ENCODE results near the gene POU2F2. TPM values are rescaled to one million over a fixed set of nuclear protein-coding genes. Genes with fewer than 3 reads are reported as not detected.
"Not testable (repeated sequence)": the region's sequence is repeated elsewhere in the genome, so short reads cannot be mapped to it uniquely, and the experiment has no call there.

Gene POU2F2
- total RNA-seq, 1 experiment from 2014 or later: 61.9 TPM

DNA sequence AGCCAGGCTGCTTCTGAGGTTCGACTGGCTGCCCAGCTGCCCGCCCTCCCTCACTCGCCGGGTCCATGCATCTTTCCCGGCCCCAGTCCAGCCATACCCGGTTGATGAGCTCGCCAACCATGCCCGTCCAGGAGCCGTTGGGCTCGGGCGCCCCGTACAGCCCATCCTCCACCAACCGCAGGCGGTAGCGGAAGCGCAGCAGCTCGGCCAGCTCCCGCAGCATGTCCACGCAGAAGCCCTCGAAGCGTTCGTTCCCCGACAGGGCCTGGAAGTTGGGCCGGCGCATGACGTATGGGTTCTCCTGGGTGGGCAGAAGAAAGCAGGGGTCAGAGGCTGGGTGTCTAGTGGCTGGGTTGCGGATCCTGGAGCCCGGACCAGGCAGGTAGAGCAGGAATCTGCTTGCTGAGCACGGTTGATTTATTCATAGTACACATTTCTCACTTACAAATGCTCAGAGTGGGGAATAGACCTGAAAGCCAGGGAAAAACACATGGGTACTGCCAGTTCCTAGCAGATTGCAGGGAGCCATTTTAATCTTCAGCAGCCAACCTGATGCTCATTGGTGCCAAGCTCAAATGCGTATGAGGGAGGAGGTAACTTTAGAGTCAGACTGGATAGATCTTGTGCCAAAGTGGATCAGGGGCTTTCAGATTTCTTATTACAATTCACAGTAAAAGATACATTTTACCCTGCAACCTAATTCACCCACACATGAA, 89.6 kb downstream of the POU2F2 start:
- Histone ChIP-seq H3K27ac (ENCODE audit: low read length) (no peak overlapping the region), H3K4me2 (ENCODE audit: low read depth, low read length, poor library complexity, severe bottlenecking) (no peak overlapping the region), H3K27me3 (ENCODE audit: low read length) (no peaks in the 10 kb centered on the region), H2AFZ (ENCODE audit: low read length) (no peak overlapping the region), H3K9me3 (ENCODE audit: low read length) (no peaks in the 10 kb centered on the region), H4K20me1 (ENCODE audit: insufficient read depth, low read depth, low read length) (no peaks in the 10 kb centered on the region), H3K4me3 (ENCODE audit: low read length) (no peak overlapping the region), H3K79me2 (ENCODE audit: low read length) (no peaks in the 10 kb centered on the region), H3K9me2 (replicated peaks; ENCODE audit: insufficient read depth, low read length) (no peaks in the 10 kb centered on the region), H3K9ac (ENCODE audit: low read length) (no peak overlapping the region), H3K36me3 (ENCODE audit: insufficient read depth, low read length) (no peaks in the 10 kb centered on the region), H3K4me1 (ENCODE audit: low read length) (no peaks in the 10 kb centered on the region)
- no peak for DNase-seq

DNA sequence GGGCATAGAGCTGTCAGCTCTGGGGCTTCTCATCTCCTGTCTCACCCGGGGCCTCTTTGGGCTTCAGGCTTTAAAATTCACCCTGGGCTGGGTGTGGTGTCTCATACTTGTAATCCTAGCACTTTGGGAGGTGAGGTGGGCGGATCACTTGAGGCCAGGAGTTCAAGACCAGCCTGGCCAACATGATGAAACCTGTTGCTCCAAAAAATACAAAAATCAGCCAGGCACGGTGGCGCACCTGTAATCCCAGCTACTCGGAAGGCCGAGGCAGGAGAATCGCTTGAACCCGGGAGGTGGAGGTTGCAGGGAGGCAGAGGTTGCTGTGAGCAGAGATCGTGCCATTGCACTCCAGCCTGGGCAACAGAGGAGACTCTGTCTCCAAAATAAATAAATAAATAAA, 91.8 kb downstream of the POU2F2 start:
- not testable (repeated sequence) for H3K4me1 ChIP-seq (ENCODE audit: low read length); H3K27me3 ChIP-seq (ENCODE audit: low read length); H3K27ac ChIP-seq (ENCODE audit: low read length); DNase-seq; H3K79me2 ChIP-seq (ENCODE audit: low read length); H3K4me2 ChIP-seq (ENCODE audit: low read depth, low read length, poor library complexity, severe bottlenecking); H3K9me2 ChIP-seq (replicated peaks; ENCODE audit: insufficient read depth, low read length); H2AFZ ChIP-seq (ENCODE audit: low read length); H3K9me3 ChIP-seq (ENCODE audit: low read length); H3K4me3 ChIP-seq (ENCODE audit: low read length); H3K9ac ChIP-seq (ENCODE audit: low read length); H3K36me3 ChIP-seq (ENCODE audit: insufficient read depth, low read length); H4K20me1 ChIP-seq (ENCODE audit: insufficient read depth, low read depth, low read length)

DNA sequence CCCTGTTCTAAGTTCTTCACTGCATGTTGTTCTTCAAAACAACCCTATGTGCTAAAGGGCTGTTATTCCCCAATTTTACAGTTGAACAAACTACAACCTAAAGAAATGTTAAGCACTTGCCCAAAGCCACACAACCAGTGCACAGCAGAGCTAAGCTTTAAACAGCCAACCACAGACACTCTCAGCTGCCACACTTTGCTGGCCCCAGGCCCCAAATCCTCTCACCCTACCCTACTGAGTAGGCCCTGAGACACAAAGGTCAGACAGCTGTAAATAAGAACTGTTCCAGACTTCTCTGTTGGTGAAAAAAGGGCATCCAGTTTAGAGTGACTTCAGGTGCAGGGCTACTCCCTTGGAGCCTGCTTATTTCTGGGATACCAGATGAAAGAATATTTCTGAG, 92.2 kb downstream of the POU2F2 start:
- H3K4me1 ChIP-seq (ENCODE audit: low read length): no peaks in the 10 kb centered on the region
- no peaks in the 10 kb centered on the region for H3K9me2 ChIP-seq (replicated peaks; ENCODE audit: insufficient read depth, low read length)
- no peak overlapping the region for H2AFZ ChIP-seq (ENCODE audit: low read length)
- H3K4me3 ChIP-seq (ENCODE audit: low read length): no peak overlapping the region
- no peaks in the 10 kb centered on the region for H3K9me3 ChIP-seq (ENCODE audit: low read length)
- H3K27me3 ChIP-seq (ENCODE audit: low read length): no peaks in the 10 kb centered on the region
- no peak overlapping the region for H3K4me2 ChIP-seq (ENCODE audit: low read depth, low read length, poor library complexity, severe bottlenecking)
- no peak overlapping the region for H3K9ac ChIP-seq (ENCODE audit: low read length)
- no peaks in the 10 kb centered on the region for H4K20me1 ChIP-seq (ENCODE audit: insufficient read depth, low read depth, low read length)
- no peak overlapping the region for H3K27ac ChIP-seq (ENCODE audit: low read length)
- no peak for DNase-seq
- no peaks in the 10 kb centered on the region for H3K79me2 ChIP-seq (ENCODE audit: low read length)
- no peaks in the 10 kb centered on the region for H3K36me3 ChIP-seq (ENCODE audit: insufficient read depth, low read length)

DNA sequence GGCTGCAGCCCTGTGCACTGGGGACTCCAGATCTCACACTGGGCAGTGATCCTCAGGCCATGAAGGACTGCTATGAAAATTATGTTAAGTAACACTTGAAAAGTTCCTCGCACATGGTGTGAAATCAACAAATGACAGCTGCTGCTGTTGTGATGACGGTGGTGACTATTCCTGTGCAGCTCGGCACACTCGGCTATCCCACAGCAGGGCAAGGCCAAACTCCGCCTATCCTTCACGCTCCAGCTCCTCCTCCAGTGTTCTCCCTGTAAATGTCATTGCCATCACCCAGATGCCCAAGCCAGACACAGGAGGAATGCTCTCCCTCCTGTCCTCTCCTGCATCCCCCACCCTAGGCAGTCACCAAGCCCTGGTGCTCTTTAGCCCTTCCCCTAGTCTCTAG, 93.6 kb downstream of the POU2F2 start:
- peaks cover 3% of the 10 kb centered on the region; the same call in 1 of the 2 replicates for H3K4me1 ChIP-seq (ENCODE audit: low read length)
- H3K4me2 ChIP-seq (ENCODE audit: low read depth, low read length, poor library complexity, severe bottlenecking): no peak overlapping the region
- H3K79me2 ChIP-seq (ENCODE audit: low read length): no peaks in the 10 kb centered on the region
- H3K36me3 ChIP-seq (ENCODE audit: insufficient read depth, low read length): no peaks in the 10 kb centered on the region
- no peak overlapping the region for H3K4me3 ChIP-seq (ENCODE audit: low read length)
- H4K20me1 ChIP-seq (ENCODE audit: insufficient read depth, low read depth, low read length): no peaks in the 10 kb centered on the region
- no peaks in the 10 kb centered on the region for H3K9me2 ChIP-seq (replicated peaks; ENCODE audit: insufficient read depth, low read length)
- H2AFZ ChIP-seq (ENCODE audit: low read length): no peak overlapping the region
- no peaks in the 10 kb centered on the region for H3K27me3 ChIP-seq (ENCODE audit: low read length)
- no peak overlapping the region for H3K9ac ChIP-seq (ENCODE audit: low read length)
- no peak overlapping the region for H3K27ac ChIP-seq (ENCODE audit: low read length)
- H3K9me3 ChIP-seq (ENCODE audit: low read length): no peaks in the 10 kb centered on the region
- no peak for DNase-seq

DNA sequence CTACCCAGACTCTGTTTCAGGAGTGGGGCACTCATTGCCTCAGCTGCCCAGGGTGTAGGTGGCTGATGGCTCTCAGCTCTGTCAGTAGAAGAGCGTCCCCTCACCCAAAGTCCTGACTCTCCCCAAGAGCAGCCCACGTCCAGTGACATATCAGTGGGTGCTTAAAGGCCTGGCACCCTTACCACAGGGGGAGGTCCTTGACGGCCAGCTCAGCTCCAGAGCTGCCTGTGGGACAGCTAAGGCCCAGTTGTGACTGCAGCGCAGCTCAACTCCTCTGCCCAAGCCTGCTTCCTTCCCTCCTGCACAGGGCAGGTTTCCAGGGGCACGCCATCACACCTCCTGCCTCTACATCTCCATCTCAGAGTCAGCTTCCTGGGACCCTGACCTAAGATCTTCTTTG, 94.6 kb downstream of the POU2F2 start:
- Histone ChIP-seq H3K9me2 (replicated peaks; ENCODE audit: insufficient read depth, low read length) (no peaks in the 10 kb centered on the region), H3K9ac (ENCODE audit: low read length) (no peak overlapping the region), H3K4me2 (ENCODE audit: low read depth, low read length, poor library complexity, severe bottlenecking) (no peak overlapping the region), H3K27me3 (ENCODE audit: low read length) (no peaks in the 10 kb centered on the region), H3K4me3 (ENCODE audit: low read length) (no peak overlapping the region), H3K9me3 (ENCODE audit: low read length) (no peaks in the 10 kb centered on the region), H3K4me1 (ENCODE audit: low read length) (peaks cover 3% of the 10 kb centered on the region; the same call in 1 of the 2 replicates), H3K27ac (ENCODE audit: low read length) (no peak overlapping the region), H3K36me3 (ENCODE audit: insufficient read depth, low read length) (no peaks in the 10 kb centered on the region), H4K20me1 (ENCODE audit: insufficient read depth, low read depth, low read length) (no peaks in the 10 kb centered on the region), H2AFZ (ENCODE audit: low read length) (no peak overlapping the region), H3K79me2 (ENCODE audit: low read length) (no peaks in the 10 kb centered on the region)
- DNase-seq: no peak

Small RNA genes within 50 kb of the gene (small RNA-seq; reads per million reads assigned to genes)
- gene MIR4323: not detected

Other genes starting within 250 kb of the POU2F2 start
- gene ARHGEF1, start 249.3 kb downstream of the POU2F2 start, total RNA-seq (2014; rRNA removed; shearing (Covaris generic); ENCODE audit: low replicate concordance): 136 and 137 TPM in 2 replicates
- gene ERFL, start 204.0 kb downstream of the POU2F2 start, total RNA-seq (2014; rRNA removed; shearing (Covaris generic); ENCODE audit: low replicate concordance): 3.8 and 5.5 TPM in 2 replicates
- 270 and 367 TPM in 2 replicates for gene RABAC1, start 173.1 kb downstream of the POU2F2 start, total RNA-seq (2014; rRNA removed; shearing (Covaris generic); ENCODE audit: low replicate concordance)
- gene ATP1A3, start 138.2 kb downstream of the POU2F2 start, total RNA-seq (2014; rRNA removed; shearing (Covaris generic); ENCODE audit: low replicate concordance): 22.4 and 26.6 TPM in 2 replicates
- gene GRIK5, start 62.2 kb downstream of the POU2F2 start, total RNA-seq (2014; rRNA removed; shearing (Covaris generic); ENCODE audit: low replicate concordance): 0.07 and 1.4 TPM in 2 replicates
- gene ZNF574, start 56.3 kb downstream of the POU2F2 start, total RNA-seq (2014; rRNA removed; shearing (Covaris generic); ENCODE audit: low replicate concordance): 15.1 and 23.5 TPM in 2 replicates
- gene DEDD2, start 85.2 kb upstream of the POU2F2 start, total RNA-seq (2014; rRNA removed; shearing (Covaris generic); ENCODE audit: low replicate concordance): 16.3 and 42.7 TPM in 2 replicates
- gene ZNF526, start 87.9 kb upstream of the POU2F2 start, total RNA-seq (2014; rRNA removed; shearing (Covaris generic); ENCODE audit: low replicate concordance): 3.4 and 9.1 TPM in 2 replicates
- 17.7 and 29.3 TPM in 2 replicates for gene GSK3A, start 110.2 kb upstream of the POU2F2 start, total RNA-seq (2014; rRNA removed; shearing (Covaris generic); ENCODE audit: low replicate concordance)
- gene ERF, start 122.7 kb upstream of the POU2F2 start, total RNA-seq (2014; rRNA removed; shearing (Covaris generic); ENCODE audit: low replicate concordance): 36.4 and 53.6 TPM in 2 replicates
- gene CIC, start 136.8 kb upstream of the POU2F2 start, total RNA-seq (2014; rRNA removed; shearing (Covaris generic); ENCODE audit: low replicate concordance): 25.0 and 30.6 TPM in 2 replicates
- 0.25 and 1.2 TPM in 2 replicates for gene PRR19, start 169.7 kb upstream of the POU2F2 start, total RNA-seq (2014; rRNA removed; shearing (Covaris generic); ENCODE audit: low replicate concordance)
- 66.2 and 102 TPM in 2 replicates for gene PAFAH1B3, start 170.2 kb upstream of the POU2F2 start, total RNA-seq (2014; rRNA removed; shearing (Covaris generic); ENCODE audit: low replicate concordance)
- 18.7 and 30.5 TPM in 2 replicates for gene TMEM145, start 180.9 kb upstream of the POU2F2 start, total RNA-seq (2014; rRNA removed; shearing (Covaris generic); ENCODE audit: low replicate concordance)
- gene MEGF8, start 193.2 kb upstream of the POU2F2 start, total RNA-seq (2014; rRNA removed; shearing (Covaris generic); ENCODE audit: low replicate concordance): 6.5 and 15.9 TPM in 2 replicates

Data from Karpas-422 (cell line).